OCI-LY7 (cell line): ENCODE data around the gene ROR2.

ENCODE experiments used
- EZH2phosphoT487 ChIP-seq: fragments of 200-600 bp; sonication (generic); IDR thresholded peaks from 2 replicates; pipeline ENCODE4 v1.6.1; 2018; ENCODE audit warnings: low read depth, borderline replicate concordance, mild to moderate bottlenecking, mixed run types, antibody characterized with exemption, low read length, moderate library complexity, mixed read lengths
- TF ChIP-seq, protein P1 (sequence below): fragments of 200-600 bp; sonication (generic); conservative IDR thresholded peaks from 2 replicates; pipeline ENCODE4 v1.5.1; 2014; ENCODE audit warnings: mild to moderate bottlenecking, antibody characterized with exemption, low read length, moderate library complexity, mixed read lengths

DNA sequence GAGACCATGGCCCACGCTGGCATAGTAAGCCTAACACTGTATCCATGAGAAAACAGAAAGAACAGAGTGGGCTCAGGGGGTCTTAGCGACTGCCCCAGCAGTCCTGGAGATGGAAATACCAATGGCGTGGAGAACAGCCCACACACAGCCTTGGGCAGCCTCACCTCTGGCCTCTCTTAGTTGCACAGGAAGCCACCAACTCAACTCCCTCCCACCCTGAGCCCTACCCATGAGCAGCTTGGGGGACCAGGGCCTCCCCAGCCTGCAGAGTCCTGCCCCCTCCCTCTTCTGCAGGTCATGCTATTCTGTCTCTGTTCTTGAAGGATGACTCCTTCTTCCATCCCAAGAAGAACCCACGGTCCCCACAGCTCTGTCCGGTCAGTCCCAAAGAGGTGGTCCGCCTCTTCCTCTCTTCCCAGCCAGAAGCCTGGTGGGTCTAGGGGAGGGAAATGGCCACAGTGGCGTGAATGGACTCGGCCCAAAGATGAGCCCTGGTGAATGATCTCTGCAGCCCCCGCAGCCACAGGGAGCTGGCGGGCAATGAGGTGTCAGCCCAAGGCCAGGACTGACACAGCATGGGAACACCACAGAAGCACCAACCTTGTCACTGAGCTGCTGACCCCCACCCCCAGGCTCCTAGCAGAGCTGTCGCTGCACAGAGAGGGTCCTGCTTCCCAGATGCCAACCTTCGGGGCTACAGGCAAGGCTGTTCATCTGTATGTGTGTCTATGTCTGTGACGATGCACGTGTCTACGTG lies 131.2 kb downstream of the ROR2 start:
- no peak for TF ChIP-seq EZH2phosphoT487
- TF ChIP-seq, protein P1, sequence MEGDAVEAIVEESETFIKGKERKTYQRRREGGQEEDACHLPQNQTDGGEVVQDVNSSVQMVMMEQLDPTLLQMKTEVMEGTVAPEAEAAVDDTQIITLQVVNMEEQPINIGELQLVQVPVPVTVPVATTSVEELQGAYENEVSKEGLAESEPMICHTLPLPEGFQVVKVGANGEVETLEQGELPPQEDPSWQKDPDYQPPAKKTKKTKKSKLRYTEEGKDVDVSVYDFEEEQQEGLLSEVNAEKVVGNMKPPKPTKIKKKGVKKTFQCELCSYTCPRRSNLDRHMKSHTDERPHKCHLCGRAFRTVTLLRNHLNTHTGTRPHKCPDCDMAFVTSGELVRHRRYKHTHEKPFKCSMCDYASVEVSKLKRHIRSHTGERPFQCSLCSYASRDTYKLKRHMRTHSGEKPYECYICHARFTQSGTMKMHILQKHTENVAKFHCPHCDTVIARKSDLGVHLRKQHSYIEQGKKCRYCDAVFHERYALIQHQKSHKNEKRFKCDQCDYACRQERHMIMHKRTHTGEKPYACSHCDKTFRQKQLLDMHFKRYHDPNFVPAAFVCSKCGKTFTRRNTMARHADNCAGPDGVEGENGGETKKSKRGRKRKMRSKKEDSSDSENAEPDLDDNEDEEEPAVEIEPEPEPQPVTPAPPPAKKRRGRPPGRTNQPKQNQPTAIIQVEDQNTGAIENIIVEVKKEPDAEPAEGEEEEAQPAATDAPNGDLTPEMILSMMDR, result no peak
